Mesendoderm (in vitro differentiated cells): ENCODE data around the gene COL11A2.

ENCODE experiments used
- DNase-seq: peaks from one replicate; pipeline ENCODE4 v3.0.0; 2013
- H2AK5ac ChIP-seq: 2 replicates; pipeline ENCODE4 v1.6.1; 2013; ENCODE audit warnings: low read length, inconsistent platforms
- H2BK120ac ChIP-seq: 2 replicates; pipeline ENCODE4 v1.6.1; 2013; ENCODE audit warnings: low read depth, mild to moderate bottlenecking, low read length, moderate library complexity, mixed read lengths
- H2BK15ac ChIP-seq: replicated peaks from 2 replicates; pipeline ENCODE4 v1.6.1; 2013; ENCODE audit warnings: low read depth, mild to moderate bottlenecking, moderate library complexity
- H2BK5ac ChIP-seq: 2 replicates; pipeline ENCODE4 v1.6.1; 2013; ENCODE audit warnings: low read length, inconsistent platforms
- H3K18ac ChIP-seq: 2 replicates; pipeline ENCODE4 v1.6.1; 2013; ENCODE audit warnings: mild to moderate bottlenecking, low read length, mixed read lengths
- H3K23ac ChIP-seq: one replicate; pipeline ENCODE4 v1.6.1; 2013; ENCODE audit warnings: low read length
- H3K27ac ChIP-seq: 2 replicates; pipeline ENCODE4 v1.5.1; 2013; ENCODE audit warnings: low read depth, mild to moderate bottlenecking, inconsistent platforms, low read length, moderate library complexity
- H3K27me3 ChIP-seq: 2 replicates; pipeline ENCODE4 v1.6.1; 2013; ENCODE audit warnings: low read length, control low read depth, mild to moderate bottlenecking, inconsistent platforms; ENCODE audit not compliant: insufficient read depth, poor library complexity
- H3K36me3 ChIP-seq: 2 replicates; pipeline ENCODE4 v1.6.1; 2013; ENCODE audit warnings: low read length, inconsistent platforms; ENCODE audit not compliant: control insufficient read depth, insufficient read depth
- H3K4ac ChIP-seq: one replicate; pipeline ENCODE4 v1.6.1; 2013; ENCODE audit warnings: low read depth, mild to moderate bottlenecking, low read length, moderate library complexity
- H3K4me1 ChIP-seq: 2 replicates; pipeline ENCODE4 v1.6.1; 2013; ENCODE audit warnings: low read depth, low read length, inconsistent platforms; ENCODE audit not compliant: control insufficient read depth
- H3K4me2 ChIP-seq: 2 replicates; pipeline ENCODE4 v1.6.1; 2013; ENCODE audit warnings: low read length
- H3K4me3 ChIP-seq: 2 replicates; pipeline ENCODE4 v1.5.1; 2013; ENCODE audit warnings: mild to moderate bottlenecking, low read length
- H3K56ac ChIP-seq: one replicate; pipeline ENCODE4 v1.6.1; 2013; ENCODE audit warnings: low read length
- H3K79me1 ChIP-seq: 2 replicates; pipeline ENCODE4 v1.6.1; 2013; ENCODE audit warnings: low read length, inconsistent platforms
- H3K79me2 ChIP-seq: 2 replicates; pipeline ENCODE4 v1.6.1; 2013; ENCODE audit warnings: mild to moderate bottlenecking, low read length; ENCODE audit not compliant: control insufficient read depth, insufficient read depth
- H3K9ac ChIP-seq: 2 replicates; pipeline ENCODE4 v1.6.1; 2013; ENCODE audit warnings: low read length, inconsistent platforms
- H4K5ac ChIP-seq: one replicate; pipeline ENCODE4 v1.6.1; 2013; ENCODE audit warnings: low read length
- H4K8ac ChIP-seq: one replicate; pipeline ENCODE4 v1.6.1; 2013; ENCODE audit warnings: low read depth, mild to moderate bottlenecking, control low read depth, low read length, moderate library complexity
- WGBS: extraction: QIAGEN DNeasy Blood & Tissue Kit; methylation state at CpG from one replicate; pipeline ENCODE4 v1.1.7; 2013; ENCODE audit warnings: low lambda C conversion rate, missing lambda C conversion rate; ENCODE audit not compliant: insufficient coverage; ENCODE audit errors: extremely low coverage; 5-methylcytosine and 5-hydroxymethylcytosine counted together

COL11A2 gene

DNA sequence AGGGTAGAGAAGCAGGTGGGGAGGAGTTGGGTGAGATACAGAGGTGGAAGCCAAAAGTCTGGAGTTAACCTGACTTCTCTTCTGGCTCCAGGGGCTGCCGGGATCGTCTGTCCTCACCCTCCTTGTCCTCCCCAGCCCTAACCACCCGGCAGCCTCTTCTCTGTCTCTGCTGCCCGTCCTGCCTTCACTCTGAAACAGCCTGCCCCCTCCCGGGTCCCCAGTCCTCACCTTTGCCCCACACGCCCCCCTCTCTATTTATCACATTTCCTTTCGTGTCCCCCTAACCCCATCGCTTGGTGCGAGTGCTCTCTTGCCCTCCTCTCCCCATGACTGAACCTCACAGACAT, 21.7 kb upstream of the COL11A2 start:
- Histone ChIP-seq H2AK5ac (no peak overlapping the region), H3K79me1 (peaks cover 2% of the 10 kb centered on the region), H3K56ac (peak overlapping the region; percentile 85), H3K27ac (no peak overlapping the region), H4K8ac (no peak overlapping the region), H3K4me2 (peak overlapping the region; percentile 98), H3K36me3 (no peaks in the 10 kb centered on the region), H3K4ac (no peak overlapping the region), H3K79me2 (no peaks in the 10 kb centered on the region), H2BK5ac (no peak overlapping the region), H3K27me3 (peaks cover 3% of the 10 kb centered on the region), H3K23ac (no peak overlapping the region), H3K9ac (peak overlapping the region; percentile 74), H3K4me1 (peaks cover under 1% of the 10 kb centered on the region), H4K5ac (no peak overlapping the region), H2BK15ac (no peak overlapping the region), H2BK120ac (no peak overlapping the region), H3K4me3 (no peak overlapping the region), H3K18ac (no peak overlapping the region)
- WGBS: no CpG with 5 or more reads among the region's 9 CpGs
- DNase-seq: no peak

DNA sequence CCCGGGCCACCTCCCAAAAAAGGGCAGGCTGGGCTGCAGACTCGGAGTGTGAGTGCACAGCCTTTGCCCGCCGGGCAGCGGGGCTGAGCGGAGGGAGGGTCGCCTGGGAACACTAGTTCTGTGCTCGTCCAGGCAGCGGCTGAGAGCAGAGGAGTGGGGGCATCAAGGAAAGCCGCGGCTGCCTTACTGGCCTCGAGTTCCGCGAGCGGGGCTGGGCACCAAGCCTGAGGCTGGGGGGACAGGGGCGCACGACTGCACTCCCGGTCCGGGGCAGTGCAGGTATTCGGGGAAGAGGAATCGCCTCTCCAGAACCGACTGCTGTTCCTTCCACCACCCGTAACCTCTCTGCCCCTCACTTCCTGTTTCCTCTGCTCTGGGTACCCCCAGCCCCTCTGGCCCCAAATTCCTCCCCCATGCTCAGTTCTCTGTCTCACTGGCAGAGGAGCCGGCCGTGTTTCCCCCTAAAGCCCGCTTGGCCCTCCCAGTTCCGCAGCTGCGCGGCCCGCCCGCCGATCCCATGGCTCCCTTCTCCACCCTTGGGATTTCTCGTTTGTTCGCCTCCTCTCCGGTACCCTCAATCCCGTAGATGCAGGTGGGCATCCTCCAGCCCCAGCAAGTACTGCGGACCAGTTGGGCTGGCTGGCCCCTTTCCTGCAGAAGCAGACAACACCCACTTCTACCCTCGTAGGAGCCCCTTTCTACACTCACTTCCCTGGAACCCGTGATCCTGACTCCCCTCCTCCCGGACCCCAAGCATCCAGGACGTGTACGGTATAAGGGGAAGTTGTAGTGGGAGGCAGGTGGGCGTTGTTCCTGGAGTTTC, 21.1 kb upstream of the COL11A2 start:
- Histone ChIP-seq H3K4me2 (peak overlapping the region; percentile 98), H2BK15ac (no peak overlapping the region), H3K23ac (no peak overlapping the region), H2BK5ac (no peak overlapping the region), H3K79me2 (no peaks in the 10 kb centered on the region), H3K36me3 (no peaks in the 10 kb centered on the region), H3K79me1 (peaks cover 4% of the 10 kb centered on the region), H3K18ac (no peak overlapping the region), H2AK5ac (no peak overlapping the region), H3K4ac (no peak overlapping the region), H3K27ac (no peak overlapping the region), H2BK120ac (no peak overlapping the region), H3K4me1 (peaks cover 2% of the 10 kb centered on the region), H4K5ac (no peak overlapping the region), H3K56ac (peak overlapping the region; percentile 85), H4K8ac (no peak overlapping the region), H3K27me3 (peaks cover 2% of the 10 kb centered on the region), H3K9ac (peak overlapping the region; percentile 74), H3K4me3 (peak overlapping the region; percentile 56)
- peak; percentile 59 for DNase-seq
- no CpG with 5 or more reads among the region's 43 CpGs for WGBS

DNA sequence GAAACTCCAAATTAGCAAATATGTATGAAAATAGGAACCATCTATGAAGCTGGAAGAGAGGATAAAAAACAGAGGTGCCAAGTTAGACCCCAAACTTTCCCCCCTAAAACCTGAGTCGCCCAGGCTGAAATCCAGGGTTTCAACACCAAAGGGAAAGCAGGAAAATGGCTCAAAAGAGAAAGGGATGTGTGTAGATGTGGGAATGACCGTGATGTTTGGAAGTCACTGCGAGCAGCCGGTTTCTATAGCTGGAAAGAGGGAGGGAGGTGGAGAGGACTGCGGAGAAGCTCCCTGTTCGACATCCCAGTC, 20.5 kb upstream of the COL11A2 start:
- H3K4me2 ChIP-seq: peak overlapping the region; percentile 98
- peak overlapping the region; percentile 85 for H3K56ac ChIP-seq
- H4K8ac ChIP-seq: no peak overlapping the region
- peaks cover 2% of the 10 kb centered on the region for H3K4me1 ChIP-seq
- no peak overlapping the region for H4K5ac ChIP-seq
- H3K4ac ChIP-seq: no peak overlapping the region
- H2BK120ac ChIP-seq: no peak overlapping the region
- peak overlapping the region; percentile 56 for H3K4me3 ChIP-seq
- WGBS: no CpG with 5 or more reads among the region's 6 CpGs
- H3K79me1 ChIP-seq: peaks cover 4% of the 10 kb centered on the region
- H3K23ac ChIP-seq: no peak overlapping the region
- H3K27me3 ChIP-seq: no peaks in the 10 kb centered on the region
- H3K18ac ChIP-seq: no peak overlapping the region
- no peak overlapping the region for H2BK15ac ChIP-seq
- H2BK5ac ChIP-seq: no peak overlapping the region
- no peaks in the 10 kb centered on the region for H3K79me2 ChIP-seq
- H3K36me3 ChIP-seq: no peaks in the 10 kb centered on the region
- H2AK5ac ChIP-seq: no peak overlapping the region
- H3K27ac ChIP-seq: no peak overlapping the region
- no peak for DNase-seq
- peak overlapping the region; percentile 74 for H3K9ac ChIP-seq

DNA sequence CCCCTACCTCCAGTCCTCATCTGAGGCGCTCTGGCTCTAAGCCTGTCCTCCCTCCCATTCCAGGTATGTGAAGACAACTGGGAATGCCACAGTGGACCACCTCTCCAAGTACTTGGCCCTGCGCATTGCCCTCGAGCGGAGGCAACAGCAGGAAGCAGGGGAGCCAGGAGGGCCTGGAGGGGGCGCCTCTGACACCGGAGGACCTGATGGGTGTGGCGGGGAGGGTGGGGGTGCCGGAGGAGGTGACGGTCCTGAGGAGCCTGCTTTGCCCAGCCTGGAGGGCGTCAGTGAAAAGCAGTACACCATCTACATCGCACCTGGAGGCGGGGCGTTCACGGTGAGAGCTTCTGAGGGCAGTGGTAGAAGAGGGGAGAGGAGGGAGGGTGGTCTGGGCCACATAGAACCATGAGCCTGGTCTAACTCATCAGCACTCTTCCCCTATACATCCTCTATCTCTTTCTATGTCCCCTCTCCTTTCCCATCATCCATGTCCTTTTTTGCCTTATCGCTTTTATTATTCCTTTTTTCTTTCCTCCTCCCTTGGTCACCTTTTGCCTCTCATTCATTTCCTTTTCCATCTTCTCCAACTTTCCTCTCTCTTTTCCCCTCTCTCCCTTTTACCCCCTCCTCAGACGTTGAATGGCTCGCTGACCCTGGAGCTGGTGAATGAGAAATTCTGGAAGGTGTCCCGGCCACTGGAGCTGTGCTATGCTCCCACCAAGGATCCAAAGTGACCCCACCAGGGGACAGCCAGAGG, 19.6 kb upstream of the COL11A2 start:
- H3K56ac ChIP-seq: no peak overlapping the region
- H4K8ac ChIP-seq: no peak overlapping the region
- H3K79me2 ChIP-seq: no peaks in the 10 kb centered on the region
- no peak overlapping the region for H3K27ac ChIP-seq
- H4K5ac ChIP-seq: no peak overlapping the region
- H2BK5ac ChIP-seq: no peak overlapping the region
- no peaks in the 10 kb centered on the region for H3K36me3 ChIP-seq
- H3K27me3 ChIP-seq: no peaks in the 10 kb centered on the region
- no peak overlapping the region for H3K9ac ChIP-seq
- H3K18ac ChIP-seq: no peak overlapping the region
- H3K4me2 ChIP-seq: no peak overlapping the region
- no peak overlapping the region for H2AK5ac ChIP-seq
- no peak overlapping the region for H3K4me3 ChIP-seq
- peaks cover 2% of the 10 kb centered on the region for H3K4me1 ChIP-seq
- peaks cover 4% of the 10 kb centered on the region for H3K79me1 ChIP-seq
- H3K4ac ChIP-seq: no peak overlapping the region
- no CpG with 5 or more reads among the region's 18 CpGs for WGBS
- no peak overlapping the region for H2BK120ac ChIP-seq
- no peak overlapping the region for H2BK15ac ChIP-seq
- DNase-seq: peak; percentile 56
- no peak overlapping the region for H3K23ac ChIP-seq

DNA sequence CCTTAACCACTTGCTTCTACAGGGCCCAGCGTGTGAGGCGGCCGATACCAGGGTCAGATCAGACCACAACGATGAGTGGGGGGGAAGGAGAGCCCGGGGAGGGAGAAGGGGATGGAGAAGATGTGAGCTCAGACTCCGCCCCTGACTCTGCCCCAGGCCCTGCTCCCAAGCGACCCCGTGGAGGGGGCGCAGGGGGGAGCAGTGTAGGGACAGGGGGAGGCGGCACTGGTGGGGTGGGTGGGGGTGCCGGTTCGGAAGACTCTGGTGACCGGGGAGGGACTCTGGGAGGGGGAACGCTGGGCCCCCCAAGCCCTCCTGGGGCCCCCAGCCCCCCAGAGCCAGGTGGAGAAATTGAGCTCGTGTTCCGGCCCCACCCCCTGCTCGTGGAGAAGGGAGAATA, 18.9 kb upstream of the COL11A2 start:
- no peak overlapping the region for H2BK120ac ChIP-seq

More for the DNA sequence above, 18.9 kb upstream of the COL11A2 start:
- H3K4ac ChIP-seq: no peak overlapping the region
- no peak overlapping the region for H3K18ac ChIP-seq
- no peak overlapping the region for H4K8ac ChIP-seq
- H3K9ac ChIP-seq: no peak overlapping the region
- H3K4me2 ChIP-seq: no peak overlapping the region
- no CpG with 5 or more reads among the region's 17 CpGs for WGBS
- peaks cover 2% of the 10 kb centered on the region for H3K4me1 ChIP-seq
- no peak overlapping the region for H2BK15ac ChIP-seq
- no peak overlapping the region for H4K5ac ChIP-seq
- H2BK5ac ChIP-seq: no peak overlapping the region
- H3K27ac ChIP-seq: no peak overlapping the region
- no peak overlapping the region for H3K56ac ChIP-seq
- H3K23ac ChIP-seq: no peak overlapping the region
- no peak overlapping the region for H2AK5ac ChIP-seq
- H3K4me3 ChIP-seq: no peak overlapping the region
- DNase-seq: no peak
- H3K36me3 ChIP-seq: no peaks in the 10 kb centered on the region
- no peaks in the 10 kb centered on the region for H3K27me3 ChIP-seq
- peaks cover 4% of the 10 kb centered on the region for H3K79me1 ChIP-seq
- H3K79me2 ChIP-seq: no peaks in the 10 kb centered on the region
